Liver (tissue), 3 donors: Measurements from ENCODE around the gene CLDN12.

Experiments used
- GABPA ChIP-seq, 2 donors: IDR thresholded peaks in 1 of 2; conservative IDR thresholded peaks in 1 of 2; 2 replicates each; pipeline ENCODE4 v1.6.1; 2016; ENCODE audit warnings: antibody characterized with exemption in 2 of 2, mild to moderate bottlenecking in 1 of 2, moderate library complexity in 1 of 2
- JUND ChIP-seq, 2 donors: IDR thresholded peaks; 2 replicates each; pipeline ENCODE4 v1.6.1; 2016; ENCODE audit warnings: antibody characterized with exemption in 2 of 2
- RAD21 ChIP-seq, 2 donors: IDR thresholded peaks; 2 replicates each; pipeline ENCODE4 v1.6.1; 2016; ENCODE audit warnings: antibody characterized with exemption in 2 of 2, mild to moderate bottlenecking in 2 of 2
- YY1 ChIP-seq: IDR thresholded peaks from 2 replicates; pipeline ENCODE4 v1.6.1; 2016; ENCODE audit warnings: antibody characterized with exemption, mild to moderate bottlenecking
- TF ChIP-seq, protein P1 (sequence below): fragments of 150-350 bp; IDR thresholded peaks from 2 replicates; pipeline ENCODE4 v1.5.1; 2017; ENCODE audit warnings: improper control_type of control experiment, low read depth, low read length; ENCODE audit not compliant: missing input control
- TF ChIP-seq, protein P2 (sequence below): IDR thresholded peaks from 2 replicates; pipeline ENCODE4 v1.6.1; 2016; ENCODE audit warnings: antibody characterized with exemption, mild to moderate bottlenecking
- donor health status: healthy.
- donor health status: healthy.

DNA sequence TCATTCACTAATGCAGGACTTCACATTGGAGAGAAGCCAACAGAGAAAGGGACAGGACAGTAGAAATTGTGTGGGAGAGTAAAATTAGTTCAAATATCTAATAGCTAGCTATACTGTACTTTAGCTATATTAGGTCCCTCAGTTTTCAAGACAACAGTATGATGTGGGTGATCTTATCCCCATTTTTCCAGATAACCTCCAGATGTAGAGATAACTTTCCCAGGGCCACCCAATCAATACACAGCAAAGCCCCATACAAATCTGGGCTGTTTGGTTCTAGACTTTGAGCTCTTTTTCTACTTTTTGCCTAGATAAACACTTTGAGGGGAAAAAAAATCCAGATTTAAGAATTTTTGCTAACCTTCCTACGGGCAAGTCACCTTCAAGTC is 482 bp upstream of the CLDN12 start:
- TF ChIP-seq JUND (IDR thresholded peaks at IDR 0.05) (no peak), RAD21 (IDR thresholded peaks at IDR 0.05) (no peak), YY1 (no peak), GABPA (IDR thresholded peaks at IDR 0.05 in 1 of 2, conservative IDR thresholded peaks at IDR 0.05 in 1 of 2) (no peak)
- TF ChIP-seq, protein P1, sequence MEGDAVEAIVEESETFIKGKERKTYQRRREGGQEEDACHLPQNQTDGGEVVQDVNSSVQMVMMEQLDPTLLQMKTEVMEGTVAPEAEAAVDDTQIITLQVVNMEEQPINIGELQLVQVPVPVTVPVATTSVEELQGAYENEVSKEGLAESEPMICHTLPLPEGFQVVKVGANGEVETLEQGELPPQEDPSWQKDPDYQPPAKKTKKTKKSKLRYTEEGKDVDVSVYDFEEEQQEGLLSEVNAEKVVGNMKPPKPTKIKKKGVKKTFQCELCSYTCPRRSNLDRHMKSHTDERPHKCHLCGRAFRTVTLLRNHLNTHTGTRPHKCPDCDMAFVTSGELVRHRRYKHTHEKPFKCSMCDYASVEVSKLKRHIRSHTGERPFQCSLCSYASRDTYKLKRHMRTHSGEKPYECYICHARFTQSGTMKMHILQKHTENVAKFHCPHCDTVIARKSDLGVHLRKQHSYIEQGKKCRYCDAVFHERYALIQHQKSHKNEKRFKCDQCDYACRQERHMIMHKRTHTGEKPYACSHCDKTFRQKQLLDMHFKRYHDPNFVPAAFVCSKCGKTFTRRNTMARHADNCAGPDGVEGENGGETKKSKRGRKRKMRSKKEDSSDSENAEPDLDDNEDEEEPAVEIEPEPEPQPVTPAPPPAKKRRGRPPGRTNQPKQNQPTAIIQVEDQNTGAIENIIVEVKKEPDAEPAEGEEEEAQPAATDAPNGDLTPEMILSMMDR, result no peak
- TF ChIP-seq, protein P2, sequence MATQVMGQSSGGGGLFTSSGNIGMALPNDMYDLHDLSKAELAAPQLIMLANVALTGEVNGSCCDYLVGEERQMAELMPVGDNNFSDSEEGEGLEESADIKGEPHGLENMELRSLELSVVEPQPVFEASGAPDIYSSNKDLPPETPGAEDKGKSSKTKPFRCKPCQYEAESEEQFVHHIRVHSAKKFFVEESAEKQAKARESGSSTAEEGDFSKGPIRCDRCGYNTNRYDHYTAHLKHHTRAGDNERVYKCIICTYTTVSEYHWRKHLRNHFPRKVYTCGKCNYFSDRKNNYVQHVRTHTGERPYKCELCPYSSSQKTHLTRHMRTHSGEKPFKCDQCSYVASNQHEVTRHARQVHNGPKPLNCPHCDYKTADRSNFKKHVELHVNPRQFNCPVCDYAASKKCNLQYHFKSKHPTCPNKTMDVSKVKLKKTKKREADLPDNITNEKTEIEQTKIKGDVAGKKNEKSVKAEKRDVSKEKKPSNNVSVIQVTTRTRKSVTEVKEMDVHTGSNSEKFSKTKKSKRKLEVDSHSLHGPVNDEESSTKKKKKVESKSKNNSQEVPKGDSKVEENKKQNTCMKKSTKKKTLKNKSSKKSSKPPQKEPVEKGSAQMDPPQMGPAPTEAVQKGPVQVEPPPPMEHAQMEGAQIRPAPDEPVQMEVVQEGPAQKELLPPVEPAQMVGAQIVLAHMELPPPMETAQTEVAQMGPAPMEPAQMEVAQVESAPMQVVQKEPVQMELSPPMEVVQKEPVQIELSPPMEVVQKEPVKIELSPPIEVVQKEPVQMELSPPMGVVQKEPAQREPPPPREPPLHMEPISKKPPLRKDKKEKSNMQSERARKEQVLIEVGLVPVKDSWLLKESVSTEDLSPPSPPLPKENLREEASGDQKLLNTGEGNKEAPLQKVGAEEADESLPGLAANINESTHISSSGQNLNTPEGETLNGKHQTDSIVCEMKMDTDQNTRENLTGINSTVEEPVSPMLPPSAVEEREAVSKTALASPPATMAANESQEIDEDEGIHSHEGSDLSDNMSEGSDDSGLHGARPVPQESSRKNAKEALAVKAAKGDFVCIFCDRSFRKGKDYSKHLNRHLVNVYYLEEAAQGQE, result no peak
